Chondrocyte (in vitro differentiated cells): ENCODE results near the gene GCLM. TPM values are rescaled to one million over a fixed set of nuclear protein-coding genes. Genes with fewer than 3 reads are reported as not detected.

Source experiments
- DNase-seq: peaks from one replicate; pipeline ENCODE4 v3.0.0; 2021; ENCODE audit warnings: mixed read lengths, low spot score
- H3K27ac Mint-ChIP-seq: one replicate; pipeline ENCODE4 v1.8.0; 2021; ENCODE audit warnings: mild to moderate bottlenecking, moderate library complexity, mixed read lengths; ENCODE audit not compliant: unreplicated experiment
- H3K27me3 Mint-ChIP-seq: 2 replicates; pipeline ENCODE4 v1.8.0; 2021; ENCODE audit warnings: low read depth, mixed read lengths
- H3K36me3 Mint-ChIP-seq: 2 replicates; pipeline ENCODE4 v1.8.0; 2021; ENCODE audit warnings: low read depth, mixed read lengths
- H3K4me1 Mint-ChIP-seq: 2 replicates; pipeline ENCODE4 v1.8.0; 2021; ENCODE audit warnings: low read depth, mild to moderate bottlenecking, mixed read lengths
- H3K4me3 Mint-ChIP-seq: one replicate; pipeline ENCODE4 v1.8.0; 2021; ENCODE audit warnings: mild to moderate bottlenecking, moderate library complexity, mixed read lengths; ENCODE audit not compliant: unreplicated experiment
- H3K9me3 Mint-ChIP-seq: 2 replicates; pipeline ENCODE4 v1.8.0; 2021; ENCODE audit warnings: low read depth, mixed read lengths
- total RNA-seq: library from RNA; stranded (reverse); gene quantifications from 3 replicates; pipeline ENCODE4 v1.2.1, GENCODE V29; 2021
- TF ChIP-seq, protein P1 (sequence below): fragments of 200-600 bp; sonication (generic); IDR thresholded peaks from 2 replicates; pipeline ENCODE4 v1.5.0; 2021; ENCODE audit warnings: antibody characterized with exemption, mild to moderate bottlenecking, moderate library complexity

The GCLM gene
- total RNA-seq, 1 donor from 2014 or later: 13.6 TPM

- no peak overlapping the region for H3K27ac Mint-ChIP-seq
Measured at GRCh38 chr1:93910305-93910704, 1.1 kb upstream of the GCLM start.

GRCh38 chr1:93908394-93909145 lies 660 bp downstream of the GCLM start:
- Mint-ChIP-seq H3K27me3 (no peaks in the 10 kb centered on the region), H3K4me1 (peaks cover 45% of the 10 kb centered on the region), H3K36me3 (peaks cover 1% of the 10 kb centered on the region), H3K4me3 (peak overlapping the region; percentile 86), H3K9me3 (peaks cover 7% of the 10 kb centered on the region), H3K27ac (peak overlapping the region; percentile 77)
- DNase-seq: no peak
- TF ChIP-seq, protein P1, sequence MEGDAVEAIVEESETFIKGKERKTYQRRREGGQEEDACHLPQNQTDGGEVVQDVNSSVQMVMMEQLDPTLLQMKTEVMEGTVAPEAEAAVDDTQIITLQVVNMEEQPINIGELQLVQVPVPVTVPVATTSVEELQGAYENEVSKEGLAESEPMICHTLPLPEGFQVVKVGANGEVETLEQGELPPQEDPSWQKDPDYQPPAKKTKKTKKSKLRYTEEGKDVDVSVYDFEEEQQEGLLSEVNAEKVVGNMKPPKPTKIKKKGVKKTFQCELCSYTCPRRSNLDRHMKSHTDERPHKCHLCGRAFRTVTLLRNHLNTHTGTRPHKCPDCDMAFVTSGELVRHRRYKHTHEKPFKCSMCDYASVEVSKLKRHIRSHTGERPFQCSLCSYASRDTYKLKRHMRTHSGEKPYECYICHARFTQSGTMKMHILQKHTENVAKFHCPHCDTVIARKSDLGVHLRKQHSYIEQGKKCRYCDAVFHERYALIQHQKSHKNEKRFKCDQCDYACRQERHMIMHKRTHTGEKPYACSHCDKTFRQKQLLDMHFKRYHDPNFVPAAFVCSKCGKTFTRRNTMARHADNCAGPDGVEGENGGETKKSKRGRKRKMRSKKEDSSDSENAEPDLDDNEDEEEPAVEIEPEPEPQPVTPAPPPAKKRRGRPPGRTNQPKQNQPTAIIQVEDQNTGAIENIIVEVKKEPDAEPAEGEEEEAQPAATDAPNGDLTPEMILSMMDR: no peak

More at GRCh38 chr1:93910305-93910704, 1.1 kb upstream of the GCLM start:
- TF ChIP-seq, protein P1: no peak
- H3K27me3 Mint-ChIP-seq: no peaks in the 10 kb centered on the region
- H3K9me3 Mint-ChIP-seq: peaks cover 11% of the 10 kb centered on the region
- no peak for DNase-seq
- H3K36me3 Mint-ChIP-seq: peaks cover 1% of the 10 kb centered on the region
- peaks cover 31% of the 10 kb centered on the region for H3K4me1 Mint-ChIP-seq
- H3K4me3 Mint-ChIP-seq: peak overlapping the region; percentile 79

DNA sequence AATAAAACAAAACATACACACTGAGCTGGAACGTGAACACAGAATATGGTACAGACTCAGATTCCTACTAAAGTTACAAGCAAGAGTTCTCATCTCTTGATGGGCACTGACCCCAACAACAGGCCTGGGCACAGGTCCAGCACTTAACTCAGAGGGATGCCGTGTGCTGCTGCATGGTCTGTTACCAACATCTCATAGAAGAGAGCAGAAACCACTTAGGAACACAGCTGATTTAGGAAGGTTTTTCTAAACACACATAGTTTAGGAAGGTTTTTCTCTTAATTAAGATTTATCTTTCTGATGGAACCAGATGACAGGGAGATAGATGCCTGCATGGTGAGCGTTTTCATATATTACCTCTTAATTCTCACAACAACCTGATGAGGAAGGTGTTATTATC lies 1.5 kb downstream of the GCLM start:
- H3K27me3 Mint-ChIP-seq: no peaks in the 10 kb centered on the region
- TF ChIP-seq, protein P1: no peak
- no peak for DNase-seq

GRCh38 chr1:93906480-93906879 lies 2.8 kb downstream of the GCLM start:
- no peak for DNase-seq
- H3K4me1 Mint-ChIP-seq: peaks cover 45% of the 10 kb centered on the region
- peaks cover 2% of the 10 kb centered on the region for H3K9me3 Mint-ChIP-seq
- H3K27ac Mint-ChIP-seq: no peak overlapping the region
- TF ChIP-seq, protein P1: no peak
- H3K4me3 Mint-ChIP-seq: no peak overlapping the region
- no peaks in the 10 kb centered on the region for H3K27me3 Mint-ChIP-seq
- H3K36me3 Mint-ChIP-seq: peaks cover 1% of the 10 kb centered on the region

More for the DNA sequence above, 1.5 kb downstream of the GCLM start:
- peak overlapping the region; percentile 86 for H3K4me3 Mint-ChIP-seq
- peaks cover 7% of the 10 kb centered on the region for H3K9me3 Mint-ChIP-seq
- H3K36me3 Mint-ChIP-seq: peaks cover 1% of the 10 kb centered on the region
- peaks cover 45% of the 10 kb centered on the region for H3K4me1 Mint-ChIP-seq
- peak overlapping the region; percentile 78 for H3K27ac Mint-ChIP-seq

DNA sequence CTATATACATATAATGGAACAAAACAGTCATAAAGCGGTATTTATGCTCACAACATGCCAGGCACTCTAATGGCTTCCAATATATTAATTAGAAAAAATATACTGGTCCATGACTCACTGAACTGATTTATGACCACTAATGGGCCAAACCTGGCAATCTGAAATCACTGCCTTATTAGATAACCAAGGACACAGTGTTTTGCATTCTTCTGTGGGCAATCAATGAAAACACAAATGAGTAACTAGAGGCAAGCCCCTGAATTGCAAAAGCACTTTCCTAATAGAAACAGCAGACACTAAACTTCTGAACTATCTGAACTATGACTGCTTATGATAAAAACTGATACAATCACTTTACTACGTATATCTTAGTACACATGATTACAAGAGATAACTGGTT lies 3.5 kb downstream of the GCLM start:
- peaks cover 2% of the 10 kb centered on the region for H3K9me3 Mint-ChIP-seq
- peaks cover 6% of the 10 kb centered on the region for H3K36me3 Mint-ChIP-seq
- no peak for DNase-seq
- H3K27ac Mint-ChIP-seq: no peak overlapping the region
- H3K4me1 Mint-ChIP-seq: peaks cover 45% of the 10 kb centered on the region
- H3K4me3 Mint-ChIP-seq: no peak overlapping the region
- TF ChIP-seq, protein P1: no peak
- no peaks in the 10 kb centered on the region for H3K27me3 Mint-ChIP-seq
